Vagina (tissue), 2 donors: ENCODE results near the gene GBX1. TPM values are rescaled to one million over a fixed set of nuclear protein-coding genes. Genes with fewer than 3 reads are reported as not detected.

Experiments used
- DNase-seq, 2 donors: peaks; one replicate each; pipeline ENCODE4 v3.0.0-alpha.2; 2017; ENCODE audit errors: extremely low spot score in 2 of 2
- H3K27ac ChIP-seq: fragments of 200-600 bp; sonication (generic); one replicate; pipeline ENCODE4 v1.5.1; 2019
- H3K27me3 ChIP-seq: fragments of 200-600 bp; sonication (generic); one replicate; pipeline ENCODE4 v1.5.1; 2019
- H3K36me3 ChIP-seq, 2 donors: fragments of 200-600 bp; sonication (generic); one replicate each; pipeline ENCODE4 v1.5.1; 2017 to 2019
- H3K4me1 ChIP-seq: fragments of 200-600 bp; sonication (generic); one replicate; pipeline ENCODE4 v1.5.1; 2019
- H3K4me3 ChIP-seq, 2 donors: fragments of 200-600 bp; sonication (generic); 1 replicate in 1 of 2; 2 replicates in 1 of 2; pipeline ENCODE4 v1.5.1; 2016 to 2019
- H3K9me3 ChIP-seq: fragments of 200-600 bp; sonication (generic); one replicate; pipeline ENCODE4 v1.5.1; 2019
- POLR2A ChIP-seq, 2 donors: fragments of 450-650 bp; IDR thresholded peaks; one replicate each; pipeline ENCODE4 v1.6.1; 2017; ENCODE audit warnings: antibody characterized with exemption in 2 of 2, mild to moderate bottlenecking in 2 of 2, moderate library complexity in 2 of 2
- POLR2AphosphoS5 ChIP-seq, 2 donors: sonication (generic); formaldehyde crosslinking; IDR thresholded peaks; one replicate each; pipeline ENCODE4 v1.9.0; 2017; ENCODE audit warnings: antibody characterized with exemption in 2 of 2, mild to moderate bottlenecking in 2 of 2, low read depth in 1 of 2; ENCODE audit not compliant: insufficient read depth in 1 of 2
- intact Hi-C: fragments of 100-400 bp; cut with DNase I; formaldehyde crosslinking; loops from one replicate; pipeline ENCODE4 v1.15.1; 2023
- total RNA-seq: library from RNA; depleted of rRNA; stranded (reverse); fragments of >200 nt; gene quantifications from one replicate; pipeline ENCODE4 v1.2.3, GENCODE V29; 2016
- TF ChIP-seq, protein P1 (sequence below), 3 experiments: fragments of 450-650 bp in 2 of 3; fragments of 200-600 bp in 1 of 3; sonication (generic) in 1 of 3; IDR thresholded peaks; one replicate each; pipeline ENCODE4 v1.5.1; 2017 to 2019; ENCODE audit warnings: antibody characterized with exemption in 3 of 3, mild to moderate bottlenecking in 2 of 3, moderate library complexity in 2 of 3

GBX1 gene
- total RNA-seq, 1 donor from 2014 or later, result not detected

DNA sequence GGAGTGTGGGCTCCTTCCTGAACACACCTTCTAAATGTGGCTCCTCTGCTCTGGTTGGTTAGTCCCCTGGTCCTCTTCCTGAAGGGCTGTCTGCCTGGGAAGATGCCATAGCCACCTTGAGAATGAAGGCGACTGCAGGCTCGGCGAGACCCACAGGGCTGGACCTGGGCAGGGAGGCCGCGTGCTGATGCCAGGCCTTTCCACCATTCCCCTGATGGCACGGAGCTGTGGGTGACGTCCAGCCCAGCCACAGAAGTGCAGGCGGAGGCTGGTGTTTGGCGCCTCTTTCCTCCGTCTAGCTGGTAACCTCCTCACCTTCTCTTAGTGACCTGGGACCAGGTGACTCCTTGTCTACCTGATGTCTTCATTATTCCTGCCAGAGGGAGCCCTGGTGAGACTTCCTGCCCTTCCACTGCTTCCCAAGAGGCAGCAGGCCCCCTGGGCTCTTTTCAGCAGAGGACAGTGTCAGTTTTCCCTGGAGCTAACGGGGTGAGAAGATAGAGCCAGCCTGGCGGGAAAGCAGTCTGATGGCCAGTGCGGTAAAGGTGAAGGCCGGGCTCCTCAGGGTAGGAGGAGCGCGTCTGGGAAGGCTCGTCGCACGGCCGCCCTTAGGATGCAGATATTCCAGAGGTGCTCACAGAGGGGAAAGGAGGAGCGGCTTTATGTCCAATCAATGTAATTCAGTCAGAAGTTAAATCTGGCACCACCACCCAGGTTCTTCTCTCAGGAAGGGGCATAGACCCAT is 34.9 kb downstream of the GBX1 start:
- intact Hi-C loops, result no loop called here
- Histone ChIP-seq H3K27me3 (no peaks in the 10 kb centered on the region), H3K27ac (no peak overlapping the region), H3K4me3 (no peak overlapping the region), H3K9me3 (no peaks in the 10 kb centered on the region), H3K36me3 (peaks cover 0 to 90% of the 10 kb centered on the region in 2 donors), H3K4me1 (no peaks in the 10 kb centered on the region)
- TF ChIP-seq POLR2AphosphoS5 (IDR thresholded peaks at IDR 0.05; ENCODE audit: insufficient read depth in 1 of 2, low read depth in 1 of 2) (no peak), POLR2A (IDR thresholded peaks at IDR 0.05) (no peak)
- TF ChIP-seq, protein P1, sequence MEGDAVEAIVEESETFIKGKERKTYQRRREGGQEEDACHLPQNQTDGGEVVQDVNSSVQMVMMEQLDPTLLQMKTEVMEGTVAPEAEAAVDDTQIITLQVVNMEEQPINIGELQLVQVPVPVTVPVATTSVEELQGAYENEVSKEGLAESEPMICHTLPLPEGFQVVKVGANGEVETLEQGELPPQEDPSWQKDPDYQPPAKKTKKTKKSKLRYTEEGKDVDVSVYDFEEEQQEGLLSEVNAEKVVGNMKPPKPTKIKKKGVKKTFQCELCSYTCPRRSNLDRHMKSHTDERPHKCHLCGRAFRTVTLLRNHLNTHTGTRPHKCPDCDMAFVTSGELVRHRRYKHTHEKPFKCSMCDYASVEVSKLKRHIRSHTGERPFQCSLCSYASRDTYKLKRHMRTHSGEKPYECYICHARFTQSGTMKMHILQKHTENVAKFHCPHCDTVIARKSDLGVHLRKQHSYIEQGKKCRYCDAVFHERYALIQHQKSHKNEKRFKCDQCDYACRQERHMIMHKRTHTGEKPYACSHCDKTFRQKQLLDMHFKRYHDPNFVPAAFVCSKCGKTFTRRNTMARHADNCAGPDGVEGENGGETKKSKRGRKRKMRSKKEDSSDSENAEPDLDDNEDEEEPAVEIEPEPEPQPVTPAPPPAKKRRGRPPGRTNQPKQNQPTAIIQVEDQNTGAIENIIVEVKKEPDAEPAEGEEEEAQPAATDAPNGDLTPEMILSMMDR (IDR thresholded peaks at IDR 0.05), result no peak
- no peak for DNase-seq

DNA sequence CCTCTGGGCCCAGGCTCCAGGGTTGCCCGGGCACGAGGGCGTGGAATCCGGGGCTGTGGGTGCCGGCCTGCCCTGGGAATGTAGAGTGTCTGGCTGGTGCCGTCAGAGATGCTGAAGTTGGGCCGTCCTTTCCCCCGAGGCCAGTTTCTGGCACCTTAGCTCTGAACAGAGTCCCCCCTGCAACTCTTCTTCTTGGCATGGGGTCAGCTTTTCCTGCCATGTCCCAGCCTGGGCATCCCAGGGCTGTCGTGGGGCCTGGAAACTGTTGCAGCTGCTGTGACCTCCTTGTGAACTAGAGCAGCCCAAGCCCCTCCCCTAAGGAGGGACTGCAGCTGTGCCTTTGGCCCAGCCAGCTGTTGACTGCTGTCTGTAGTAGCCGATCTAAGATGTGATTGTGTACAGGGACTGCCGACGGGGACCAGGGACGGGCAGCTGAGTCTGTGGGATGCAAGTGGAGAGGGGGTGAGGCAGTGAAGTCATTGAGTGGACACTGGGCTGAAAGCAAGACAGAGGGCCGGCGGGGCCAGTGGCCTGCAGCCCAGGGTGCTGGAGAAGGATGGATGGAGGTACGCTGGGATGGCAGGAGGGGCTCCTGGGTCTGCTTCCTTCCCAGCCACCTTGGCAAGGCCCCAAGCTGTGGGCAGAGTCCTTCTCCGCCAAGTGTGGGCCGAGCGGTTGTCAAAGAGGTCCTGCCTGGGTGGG is 35.8 kb downstream of the GBX1 start:
- TF ChIP-seq POLR2A (IDR thresholded peaks at IDR 0.05) (no peak), POLR2AphosphoS5 (IDR thresholded peaks at IDR 0.05; ENCODE audit: insufficient read depth in 1 of 2, low read depth in 1 of 2) (no peak)
- TF ChIP-seq, protein P1 (IDR thresholded peaks at IDR 0.05), result no peak
- Histone ChIP-seq H3K27me3 (no peaks in the 10 kb centered on the region), H3K4me1 (peaks cover 5% of the 10 kb centered on the region), H3K9me3 (no peaks in the 10 kb centered on the region), H3K4me3 (no peak overlapping the region), H3K27ac (no peak overlapping the region), H3K36me3 (peaks cover 0 to 81% of the 10 kb centered on the region in 2 donors)
- DNase-seq, result no peak
- intact Hi-C loops, result no loop called here

DNA sequence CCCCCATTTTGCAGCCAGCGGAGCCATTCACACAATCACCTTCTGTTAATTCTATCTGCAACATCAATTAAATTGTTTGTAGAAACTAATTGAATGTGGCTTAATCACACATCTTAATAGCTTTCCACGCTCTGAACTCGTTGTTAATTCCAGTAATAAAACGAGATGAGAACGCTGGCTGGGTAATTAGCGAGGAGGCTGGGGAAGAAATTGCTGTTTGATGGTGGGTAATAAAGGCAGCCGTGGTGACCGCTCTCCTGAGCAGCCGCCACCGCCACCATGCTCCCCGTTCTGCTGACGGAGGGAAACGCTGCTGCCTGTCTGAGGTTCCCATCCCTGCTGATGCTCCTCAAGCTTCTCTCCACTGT is 36.3 kb downstream of the GBX1 start:
- Histone ChIP-seq H3K4me1 (peaks cover 10% of the 10 kb centered on the region), H3K9me3 (no peaks in the 10 kb centered on the region), H3K4me3 (no peak overlapping the region), H3K36me3 (peaks cover 0 to 76% of the 10 kb centered on the region in 2 donors), H3K27me3 (no peaks in the 10 kb centered on the region), H3K27ac (no peak overlapping the region)
- TF ChIP-seq POLR2AphosphoS5 (IDR thresholded peaks at IDR 0.05; ENCODE audit: insufficient read depth in 1 of 2, low read depth in 1 of 2), result no peak
- TF ChIP-seq, protein P1 (IDR thresholded peaks at IDR 0.05), result no peak
- TF ChIP-seq POLR2A (IDR thresholded peaks at IDR 0.05), result no peak
- intact Hi-C loops, result no loop called here
- no peak for DNase-seq

DNA sequence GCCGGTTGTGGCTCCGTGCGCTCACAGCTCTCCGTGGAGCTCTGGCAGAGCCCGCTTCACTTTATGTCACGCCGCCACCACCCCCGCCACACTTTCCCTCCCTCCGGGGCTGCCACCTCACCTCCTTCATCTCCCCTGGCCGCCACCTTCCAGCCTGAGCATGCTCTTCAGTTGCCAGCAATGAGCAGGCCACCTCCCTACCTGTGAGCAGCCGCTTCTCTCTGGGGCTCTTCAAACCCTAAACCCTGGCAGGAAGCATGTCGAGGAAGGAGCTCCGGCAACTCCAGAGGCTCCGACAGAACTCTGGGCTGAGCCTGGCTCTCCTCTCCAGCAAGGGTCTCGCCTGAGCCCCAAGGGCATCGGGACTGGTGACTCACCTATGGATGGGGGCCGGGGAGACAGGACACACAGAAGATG is 36.7 kb downstream of the GBX1 start:
- Histone ChIP-seq H3K4me3 (no peak overlapping the region), H3K4me1 (peaks cover 15% of the 10 kb centered on the region), H3K36me3 (peaks cover 0 to 71% of the 10 kb centered on the region in 2 donors), H3K9me3 (no peaks in the 10 kb centered on the region), H3K27me3 (no peaks in the 10 kb centered on the region), H3K27ac (no peak overlapping the region)
- TF ChIP-seq POLR2AphosphoS5 (IDR thresholded peaks at IDR 0.05; ENCODE audit: insufficient read depth in 1 of 2, low read depth in 1 of 2) (no peak), POLR2A (IDR thresholded peaks at IDR 0.05) (no peak)
- TF ChIP-seq, protein P1 (IDR thresholded peaks at IDR 0.05), result no peak
- intact Hi-C loops, result no loop called here
- no peak for DNase-seq
